Psoas muscle (tissue), 8 donors: ENCODE data around the gene INPP4A. TPM values are rescaled to one million over a fixed set of nuclear protein-coding genes. Genes with fewer than 3 reads are reported as not detected.

Source experiments
- ATAC-seq, 4 donors: fragments of 200-7000 bp; cut with Tn5 transposase; one replicate each; pipeline ENCODE4 v1.9.1; 2020; ENCODE audit warnings: moderate library complexity in 3 of 4, mild to moderate bottlenecking in 2 of 4
- DNase-seq, 2 donors: peaks; one replicate each; pipeline ENCODE4 v3.0.0-alpha.2; 2020
- H3K27ac ChIP-seq: fragments of 200-600 bp; one replicate; pipeline ENCODE4 v1.8.0; 2022
- H3K27me3 ChIP-seq, 3 donors: fragments of 200-600 bp in 1 of 3; one replicate each; pipeline versions ENCODE4 v1.6.1 to v1.8.0; 2013 to 2022; ENCODE audit warnings: low read length in 2 of 3, mild to moderate bottlenecking in 2 of 3, moderate library complexity in 1 of 3; ENCODE audit not compliant: insufficient read depth in 3 of 3
- H3K36me3 ChIP-seq, 2 donors: fragments of 200-600 bp in 1 of 2; one replicate each; pipeline versions ENCODE4 v1.6.1 to v1.8.0; 2013 to 2022; ENCODE audit warnings: low read depth in 1 of 2, mild to moderate bottlenecking in 1 of 2, moderate library complexity in 1 of 2; ENCODE audit not compliant: insufficient read depth in 1 of 2
- H3K4me1 ChIP-seq: fragments of 200-600 bp; one replicate; pipeline ENCODE4 v1.8.0; 2022
- H3K4me3 ChIP-seq: fragments of 200-600 bp; one replicate; pipeline ENCODE4 v1.8.0; 2022; ENCODE audit warnings: mild to moderate bottlenecking
- H3K9me3 ChIP-seq: fragments of 200-600 bp; one replicate; pipeline ENCODE4 v1.8.0; 2022
- WGBS, 3 donors: extraction: QIAGEN DNeasy Blood & Tissue Kit; methylation state at CpG; one replicate each; pipeline versions ENCODE4 v1.1.6 to v1.1.7; 2013; 5-methylcytosine and 5-hydroxymethylcytosine counted together
- intact Hi-C, 2 donors: fragments of 100-400 bp; cut with DNase I; formaldehyde crosslinking; loops; one replicate each; pipeline versions ENCODE4 v1.11.0 to v1.14.2; 2022
- polyA plus RNA-seq, 3 donors: library from polyadenylated mRNA; stranded (reverse); fragments of 200-250 nt; gene quantifications; one replicate each; pipeline ENCODE4 v1.2.3, GENCODE V29; 2013
- total RNA-seq, 4 donors: library from RNA; stranded (reverse); fragmentation: NEBNext Ultra II Directional in 2 of 4; extraction: Animal tissue kit (Norgen Biotek cat#: 25700) in 2 of 4; gene quantifications; one replicate each; pipeline versions ENCODE4 v1.2.1 to v1.2.4, GENCODE V29; 2021 to 2023
- TF ChIP-seq, protein P1 (sequence below): fragments of 200-600 bp; IDR thresholded peaks from one replicate; pipeline ENCODE4 v1.8.0; 2022; ENCODE audit warnings: antibody characterized with exemption
- donor health status: healthy with polysubstance abuse.
- donor health status: DM: no; HTN: no; CAD: no; lungs with moderate emphysema.
- donor health status: Bipolar disorder and iron deficiency.
- donor health status: healthy.
- donor health status: DM: yes; HTN: yes; CAD: no.
- donor health status: DM: no; HTN: no; CAD: no.
- donor health status: DM: no; HTN: no; CAD: no.
- donor health status: DM: yes; HTN: yes; CAD: no.

The INPP4A gene
- total and polyA plus RNA-seq, 7 donors, result 2.2 to 19.7 (median 9.8) TPM

DNA sequence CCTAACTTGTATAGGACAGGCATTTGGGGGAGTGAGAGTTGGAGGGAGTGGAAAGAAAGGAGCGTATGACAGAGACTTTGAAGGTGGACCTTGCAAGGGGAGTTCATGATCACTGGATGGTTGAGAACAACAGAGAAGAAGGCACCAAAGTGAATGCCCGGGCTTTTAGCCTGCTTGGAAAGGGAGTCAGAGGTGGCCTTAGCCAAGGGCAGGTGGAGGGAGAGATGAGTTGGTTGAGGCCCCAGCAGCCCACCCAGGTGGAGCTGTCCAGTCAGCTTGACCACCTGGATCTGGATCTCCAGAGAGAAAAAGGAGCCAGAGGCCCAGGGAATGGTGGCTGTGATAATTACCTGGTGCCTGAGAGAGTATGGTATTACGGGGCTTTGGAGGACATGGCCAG, 90.1 kb downstream of the INPP4A start:
- no peaks in the 10 kb centered on the region for H3K27me3 ChIP-seq
- TF ChIP-seq, protein P1, sequence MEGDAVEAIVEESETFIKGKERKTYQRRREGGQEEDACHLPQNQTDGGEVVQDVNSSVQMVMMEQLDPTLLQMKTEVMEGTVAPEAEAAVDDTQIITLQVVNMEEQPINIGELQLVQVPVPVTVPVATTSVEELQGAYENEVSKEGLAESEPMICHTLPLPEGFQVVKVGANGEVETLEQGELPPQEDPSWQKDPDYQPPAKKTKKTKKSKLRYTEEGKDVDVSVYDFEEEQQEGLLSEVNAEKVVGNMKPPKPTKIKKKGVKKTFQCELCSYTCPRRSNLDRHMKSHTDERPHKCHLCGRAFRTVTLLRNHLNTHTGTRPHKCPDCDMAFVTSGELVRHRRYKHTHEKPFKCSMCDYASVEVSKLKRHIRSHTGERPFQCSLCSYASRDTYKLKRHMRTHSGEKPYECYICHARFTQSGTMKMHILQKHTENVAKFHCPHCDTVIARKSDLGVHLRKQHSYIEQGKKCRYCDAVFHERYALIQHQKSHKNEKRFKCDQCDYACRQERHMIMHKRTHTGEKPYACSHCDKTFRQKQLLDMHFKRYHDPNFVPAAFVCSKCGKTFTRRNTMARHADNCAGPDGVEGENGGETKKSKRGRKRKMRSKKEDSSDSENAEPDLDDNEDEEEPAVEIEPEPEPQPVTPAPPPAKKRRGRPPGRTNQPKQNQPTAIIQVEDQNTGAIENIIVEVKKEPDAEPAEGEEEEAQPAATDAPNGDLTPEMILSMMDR, result no peak
- no peak overlapping the region for H3K4me3 ChIP-seq
- no peaks in the 10 kb centered on the region for H3K9me3 ChIP-seq
- H3K36me3 ChIP-seq, result peaks cover 0 to 54% of the 10 kb centered on the region in 2 donors
- H3K27ac ChIP-seq, result no peak overlapping the region
- DNase-seq, result no peak
- H3K4me1 ChIP-seq, result no peaks in the 10 kb centered on the region
- intact Hi-C loops, result no loop called here
- no peak for ATAC-seq
- WGBS, 3 donors, result 91 to 93% (median 93%) methylated on average over 3 of the region's 3 CpGs

DNA sequence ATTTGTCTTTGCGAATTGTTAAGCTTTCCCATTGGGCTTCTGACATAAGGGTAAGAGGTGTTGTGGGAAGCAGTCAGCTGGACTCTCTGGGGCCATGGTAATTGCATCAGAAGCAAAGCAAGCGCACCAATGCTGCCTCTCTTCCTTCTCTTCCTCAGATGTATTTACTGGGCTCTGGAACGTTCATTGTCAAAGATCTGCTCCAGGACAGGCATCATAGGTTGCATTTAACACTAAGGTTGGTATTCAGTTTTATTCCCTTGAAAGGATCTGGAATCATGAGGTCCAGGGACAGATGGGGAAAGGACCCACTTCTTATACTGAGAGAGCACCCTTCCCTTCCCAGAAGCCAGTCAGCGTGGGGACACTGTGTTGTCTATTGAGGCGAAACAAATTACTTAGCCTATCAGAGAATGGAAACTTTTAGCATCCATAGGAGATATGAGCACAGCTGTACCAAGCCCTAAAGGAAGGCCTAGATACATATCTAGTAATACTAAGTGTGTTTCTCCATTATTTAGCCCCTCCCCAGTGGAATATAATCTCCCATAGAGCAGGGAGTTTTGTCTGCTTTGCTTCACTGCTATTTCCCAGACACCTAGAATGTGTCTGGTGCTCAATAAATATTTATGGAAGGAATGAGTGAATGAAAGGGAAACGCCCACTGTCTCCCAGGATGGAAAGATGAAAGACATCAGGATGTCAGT, 91.5 kb downstream of the INPP4A start:
- intact Hi-C loops, result no loop called here

GRCh38 chr2:98537390-98538126, 92.9 kb downstream of the INPP4A start:
- no peaks in the 10 kb centered on the region for H3K27me3 ChIP-seq
- no peaks in the 10 kb centered on the region for H3K9me3 ChIP-seq
- ATAC-seq, result no peak
- H3K4me3 ChIP-seq, result no peak overlapping the region
- DNase-seq, result no peak
- H3K36me3 ChIP-seq, result peaks cover 0 to 74% of the 10 kb centered on the region in 2 donors
- TF ChIP-seq, protein P1, result no peak
- H3K27ac ChIP-seq, result no peak overlapping the region
- H3K4me1 ChIP-seq, result no peaks in the 10 kb centered on the region
- 92 to 96% (median 92%) methylated on average over 14 of the region's 14 CpGs for WGBS, 3 donors
- intact Hi-C loops, result no loop called here

More for the DNA sequence above, 91.5 kb downstream of the INPP4A start:
- H3K27ac ChIP-seq, result no peak overlapping the region
- no peaks in the 10 kb centered on the region for H3K4me1 ChIP-seq
- TF ChIP-seq, protein P1, result no peak
- no peak overlapping the region for H3K4me3 ChIP-seq
- DNase-seq (no peak), ATAC-seq (no peak)
- H3K36me3 ChIP-seq, result peaks cover 0 to 67% of the 10 kb centered on the region in 2 donors
- no peaks in the 10 kb centered on the region for H3K9me3 ChIP-seq
- H3K27me3 ChIP-seq, result no peaks in the 10 kb centered on the region
- WGBS, 3 donors, result 86 to 95% (median 93%) methylated on average over 6 of the region's 6 CpGs

GRCh38 chr2:98538280-98539041, 93.8 kb downstream of the INPP4A start:
- ATAC-seq, result no peak
- H3K9me3 ChIP-seq, result no peaks in the 10 kb centered on the region
- H3K4me1 ChIP-seq, result no peaks in the 10 kb centered on the region
- 94 to 96% (median 95%) methylated on average over 11 of the region's 11 CpGs for WGBS, 3 donors
- no peak overlapping the region for H3K27ac ChIP-seq
- intact Hi-C loops, result no loop called here
- no peaks in the 10 kb centered on the region for H3K27me3 ChIP-seq
- TF ChIP-seq, protein P1, result no peak
- H3K4me3 ChIP-seq, result no peak overlapping the region
- DNase-seq, result no peak
- H3K36me3 ChIP-seq, result peaks cover 0 to 73% of the 10 kb centered on the region in 2 donors
